Mucosa of gallbladder (tissue), 1 donor: Measurements from ENCODE around the gene DPP4. TPM values are rescaled to one million over a fixed set of nuclear protein-coding genes. Genes with fewer than 3 reads are reported as not detected.
"Not testable (repeated sequence)": the region's sequence is repeated elsewhere in the genome, so short reads cannot be mapped to it uniquely, and the experiment has no call there.

ENCODE experiments used
- DNase-seq: peaks from one replicate; pipeline ENCODE4 v3.0.0-alpha.2; 2020; ENCODE audit warnings: low spot score
- total RNA-seq: library from RNA; stranded (reverse); gene quantifications from one replicate; pipeline ENCODE4 v1.2.1, GENCODE V29; 2021
- donor health status: DM: no; HTN: no; CAD: no.

DPP4 gene
- total RNA-seq, 1 donor from 2014 or later: 28.1 TPM

- DNase-seq: no peak
Observed at GRCh38 chr2:162058973-162059668, 14.9 kb downstream of the DPP4 start.

GRCh38 chr2:162057426-162057825 lies 16.6 kb downstream of the DPP4 start:
- DNase-seq: no peak

DNA sequence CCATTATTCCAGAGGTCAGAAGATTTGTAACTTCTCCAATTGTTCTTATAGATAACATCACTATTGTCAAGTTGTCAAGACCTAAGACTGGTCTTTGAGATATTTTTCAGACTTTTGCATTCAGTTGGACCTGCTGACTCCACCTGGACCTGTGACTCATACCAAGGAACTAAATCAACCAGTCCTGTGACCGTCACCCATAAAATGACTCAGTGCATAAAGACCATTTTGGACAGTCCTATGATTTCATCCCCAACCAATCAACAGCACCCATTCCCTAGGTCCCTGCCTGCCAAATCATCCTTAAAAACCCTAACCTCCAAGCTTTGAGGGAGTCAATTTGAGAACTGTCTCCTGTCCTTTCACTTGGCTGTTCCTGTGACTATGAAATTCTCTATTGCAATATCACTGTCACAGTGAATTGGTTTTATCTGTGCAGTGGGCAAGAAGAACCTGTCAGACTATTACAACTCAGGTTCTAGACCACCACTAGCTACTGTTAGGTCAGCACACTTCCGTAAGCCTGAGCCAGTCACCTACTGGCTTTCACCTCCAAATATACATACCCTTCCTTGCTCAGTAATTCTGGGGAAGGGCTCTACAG lies 17.1 kb downstream of the DPP4 start:
- DNase-seq: no peak

- no peak for DNase-seq
Observed at GRCh38 chr2:162053808-162054155, 20.2 kb downstream of the DPP4 start.

DNA sequence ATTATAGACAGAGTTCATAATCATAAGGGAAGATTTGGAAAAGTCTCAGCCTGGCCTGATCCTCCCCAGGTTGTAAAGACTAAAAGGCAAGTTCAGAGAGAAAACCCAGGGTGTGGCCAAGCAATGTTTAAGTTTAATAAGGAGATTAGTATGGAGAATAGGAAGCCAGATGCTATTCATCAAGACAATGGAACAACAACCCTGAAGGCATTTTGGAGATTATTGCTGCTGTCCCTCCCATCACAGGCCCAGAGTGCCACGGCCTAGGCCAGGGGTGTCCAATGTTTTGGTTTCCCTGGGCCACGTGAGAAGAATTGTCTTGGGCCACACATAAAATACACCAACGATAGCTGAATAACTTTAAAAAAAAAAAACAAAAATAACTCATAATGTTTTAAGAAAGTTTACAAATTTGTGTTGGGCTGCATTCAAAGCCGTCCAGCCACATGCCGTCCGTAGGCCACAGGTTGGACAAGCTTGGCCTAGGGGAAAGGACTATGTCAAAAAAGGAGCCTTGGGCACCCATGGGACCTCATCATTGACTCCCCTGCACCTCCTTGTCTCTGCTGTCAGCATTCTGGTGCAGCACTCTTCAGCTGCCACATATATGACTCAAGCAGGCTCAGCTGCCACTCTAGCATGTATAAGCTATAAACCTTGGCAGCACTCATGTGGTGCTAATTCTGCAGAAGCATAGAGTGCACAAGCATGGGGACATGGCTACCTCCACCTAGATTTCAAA lies 20.8 kb downstream of the DPP4 start:
- no peak for DNase-seq

DNA sequence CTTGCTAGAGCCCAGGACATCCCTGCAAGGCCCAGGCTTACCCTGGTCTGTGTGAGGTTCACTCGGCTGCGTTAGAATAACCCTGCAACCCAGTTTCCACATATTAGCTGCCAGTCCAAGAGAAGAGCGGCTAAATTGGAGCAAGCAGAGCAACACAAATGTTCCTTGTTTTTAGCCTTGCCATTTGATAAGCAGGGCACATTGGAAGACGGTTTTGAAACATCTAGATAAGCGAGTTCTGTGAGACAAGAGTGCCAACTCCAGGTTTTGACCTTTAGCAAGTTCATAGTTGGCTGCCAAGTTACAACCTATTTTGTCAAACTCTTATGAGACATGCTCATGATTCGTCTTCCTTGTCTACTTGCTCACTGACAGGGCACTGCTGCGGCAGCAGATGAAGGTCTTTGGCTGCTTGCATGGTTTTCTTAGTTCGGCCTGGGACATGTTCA lies 23.5 kb downstream of the DPP4 start:
- DNase-seq: no peak

- DNase-seq: not testable (repeated sequence)
Observed at GRCh38 chr2:162049089-162049488, 24.9 kb downstream of the DPP4 start.

DNA sequence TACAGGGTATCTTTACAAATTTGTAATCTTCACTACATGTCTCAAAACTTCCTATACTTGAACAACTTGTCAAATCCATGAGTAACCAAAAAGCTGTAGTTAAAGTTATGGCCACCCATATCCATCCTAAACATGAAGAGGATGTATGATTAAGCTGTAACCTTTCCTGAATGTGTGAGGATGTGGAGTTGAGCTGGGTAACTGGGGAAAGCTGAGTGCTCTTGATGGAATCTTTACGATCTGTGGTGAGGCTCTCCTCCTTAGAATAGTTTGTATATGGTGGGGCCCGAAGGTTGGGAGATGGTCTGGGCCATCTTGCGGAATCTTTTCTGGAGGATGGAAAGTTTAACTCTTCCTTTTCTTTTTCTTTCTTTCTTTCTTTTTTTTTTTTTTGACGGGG lies 29.4 kb downstream of the DPP4 start:
- no peak for DNase-seq

DNA sequence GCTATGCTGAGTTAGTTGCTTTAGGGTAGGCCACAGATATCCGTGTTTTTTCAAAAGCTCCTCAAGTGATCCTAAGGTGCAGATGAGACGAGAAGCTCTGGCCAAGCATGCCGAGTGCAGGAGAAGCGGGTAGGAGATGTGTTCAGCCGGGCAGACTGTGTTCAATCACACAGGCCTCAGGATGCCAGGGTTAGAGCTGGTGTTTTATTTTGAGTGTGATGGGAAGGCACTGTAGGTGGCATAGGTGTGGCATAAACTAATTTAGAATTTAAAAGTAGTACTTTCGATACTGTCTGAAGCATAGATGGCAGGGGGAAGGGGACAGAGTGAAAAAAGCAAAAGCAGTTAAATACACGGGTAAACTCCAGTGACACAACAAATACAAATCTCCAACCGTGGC lies 30.9 kb downstream of the DPP4 start:
- DNase-seq: no peak

DNA sequence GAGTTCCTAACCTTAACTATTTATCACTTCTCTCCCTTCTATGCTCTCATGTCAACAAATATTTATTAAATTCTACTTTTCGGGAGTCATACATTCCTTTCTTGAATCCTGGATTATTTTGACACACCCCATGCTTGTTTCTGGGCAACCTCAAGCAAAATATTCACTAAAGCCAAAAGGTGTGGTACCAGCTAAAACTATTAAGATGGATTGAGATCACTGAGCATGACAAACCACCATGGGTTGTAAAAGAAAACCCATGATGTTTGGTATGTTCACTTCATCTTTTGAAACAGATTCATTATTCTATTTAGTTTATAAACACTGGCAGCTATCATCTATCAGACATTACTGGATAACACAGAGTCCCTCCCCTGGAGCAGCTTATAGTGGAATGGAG lies 32.5 kb downstream of the DPP4 start:
- no peak for DNase-seq

DNA sequence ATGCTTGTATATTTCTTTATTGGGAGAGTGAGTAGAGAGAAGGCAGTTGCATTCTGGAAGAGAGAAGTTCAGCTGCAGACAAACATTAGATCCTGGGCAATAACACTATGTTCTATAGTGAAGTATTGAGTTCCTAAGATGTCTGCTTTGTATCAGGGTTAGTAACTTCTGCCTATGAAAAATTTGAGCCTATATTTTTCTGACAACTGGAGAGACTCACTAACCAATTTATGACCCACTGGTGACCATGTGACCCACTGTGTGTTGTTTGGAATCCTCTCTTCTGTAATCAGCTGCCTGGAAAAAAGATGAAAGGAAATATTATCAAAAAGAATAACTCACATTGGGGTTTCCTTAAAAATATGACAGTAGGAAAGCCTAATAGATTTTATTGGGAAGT lies 35.3 kb downstream of the DPP4 start:
- DNase-seq: no peak

DNA sequence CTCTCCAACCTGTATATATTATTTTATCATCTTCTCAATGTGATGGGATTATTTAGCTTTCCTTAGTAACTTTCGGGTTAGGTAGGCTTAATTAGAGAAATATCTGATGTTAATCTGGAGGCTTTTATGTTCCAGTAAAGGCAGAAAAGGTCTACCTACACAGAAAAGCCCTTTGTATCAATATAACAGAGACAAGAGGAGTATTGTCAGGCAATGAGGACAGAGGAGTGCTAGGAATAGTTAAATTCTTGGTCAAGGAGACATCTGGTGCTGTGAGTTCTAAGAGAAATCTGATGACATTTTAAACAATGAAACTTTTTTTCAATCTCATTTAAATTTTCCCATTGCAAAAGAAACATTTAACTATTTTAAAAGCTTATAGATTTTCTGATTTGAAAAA lies 36.1 kb downstream of the DPP4 start:
- no peak for DNase-seq

DNA sequence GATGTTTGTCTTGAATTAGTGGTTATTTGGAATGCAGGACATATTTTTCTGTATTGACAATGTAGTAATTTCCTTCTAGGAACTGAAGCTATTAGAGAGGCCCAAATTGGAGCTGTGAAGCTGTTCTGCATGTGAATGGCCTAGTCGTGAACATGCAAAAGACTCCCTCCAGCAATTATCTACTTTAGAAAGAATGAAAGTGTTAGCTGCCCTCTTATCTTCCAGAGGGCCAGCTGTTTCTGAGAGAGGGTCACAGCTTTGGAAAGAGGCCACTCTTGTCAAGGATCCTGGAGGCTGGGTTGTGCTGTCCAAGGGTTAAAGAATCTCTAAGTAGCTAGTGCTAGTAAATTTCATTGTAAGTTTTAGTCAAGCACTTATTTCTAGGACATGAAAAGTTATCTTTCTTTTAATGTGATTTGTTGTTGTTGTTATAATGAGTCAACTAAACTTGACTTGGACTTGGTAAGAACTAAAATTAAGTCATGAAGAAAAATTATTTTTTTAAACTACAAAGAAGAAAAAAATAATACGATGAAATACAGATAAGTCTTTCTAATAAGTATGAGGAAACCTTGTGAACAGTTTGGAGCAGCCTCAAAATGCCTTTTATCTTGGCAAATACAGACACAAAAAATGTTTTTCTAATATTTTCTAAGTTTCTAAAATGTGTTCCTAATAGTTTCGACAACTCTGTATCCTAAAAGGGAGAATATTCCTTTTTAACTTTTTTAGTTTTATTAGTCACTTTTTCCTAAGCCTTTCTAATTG lies 36.8 kb downstream of the DPP4 start:
- no peak for DNase-seq

- DNase-seq: no peak
Observed at GRCh38 chr2:162035981-162036380, 38.0 kb downstream of the DPP4 start.

DNA sequence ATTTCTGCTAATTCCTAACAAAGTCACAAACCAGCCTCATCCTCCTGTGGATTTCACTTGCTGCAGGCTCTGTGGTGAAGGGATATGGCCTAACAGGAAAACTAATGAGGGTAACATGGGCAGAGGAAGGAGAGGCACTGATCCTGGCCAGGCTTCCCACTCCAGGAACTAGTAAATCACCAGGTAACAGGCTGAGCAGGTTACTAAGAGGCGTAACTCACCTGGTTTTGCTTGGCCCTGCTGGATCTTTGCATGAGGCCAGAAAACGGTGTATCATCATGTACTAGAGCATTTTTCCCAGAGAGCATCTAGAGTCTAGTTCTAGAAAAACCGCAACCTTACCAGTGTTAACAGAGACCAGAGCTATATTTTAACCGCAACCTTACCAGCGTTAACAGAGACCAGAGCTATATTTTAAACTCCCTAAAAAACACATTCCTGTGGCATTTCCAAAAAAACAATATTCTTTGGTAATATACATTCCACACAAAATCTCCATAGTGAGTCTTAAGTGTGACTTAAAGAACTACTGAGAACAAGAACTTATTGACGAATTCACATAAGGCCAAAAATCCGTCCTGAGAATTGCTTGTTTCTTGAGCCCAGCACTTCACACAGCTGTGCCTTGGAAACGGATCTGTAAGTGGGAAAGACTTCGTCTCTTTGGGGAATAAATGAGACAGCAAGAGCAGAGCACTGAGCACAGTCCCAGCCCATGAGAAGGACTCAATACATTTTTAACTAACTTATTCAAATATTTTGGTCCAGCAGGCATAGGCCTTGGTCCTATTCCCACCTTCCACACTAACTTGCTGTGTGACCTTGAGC lies 43.4 kb downstream of the DPP4 start:
- DNase-seq: no peak

DNA sequence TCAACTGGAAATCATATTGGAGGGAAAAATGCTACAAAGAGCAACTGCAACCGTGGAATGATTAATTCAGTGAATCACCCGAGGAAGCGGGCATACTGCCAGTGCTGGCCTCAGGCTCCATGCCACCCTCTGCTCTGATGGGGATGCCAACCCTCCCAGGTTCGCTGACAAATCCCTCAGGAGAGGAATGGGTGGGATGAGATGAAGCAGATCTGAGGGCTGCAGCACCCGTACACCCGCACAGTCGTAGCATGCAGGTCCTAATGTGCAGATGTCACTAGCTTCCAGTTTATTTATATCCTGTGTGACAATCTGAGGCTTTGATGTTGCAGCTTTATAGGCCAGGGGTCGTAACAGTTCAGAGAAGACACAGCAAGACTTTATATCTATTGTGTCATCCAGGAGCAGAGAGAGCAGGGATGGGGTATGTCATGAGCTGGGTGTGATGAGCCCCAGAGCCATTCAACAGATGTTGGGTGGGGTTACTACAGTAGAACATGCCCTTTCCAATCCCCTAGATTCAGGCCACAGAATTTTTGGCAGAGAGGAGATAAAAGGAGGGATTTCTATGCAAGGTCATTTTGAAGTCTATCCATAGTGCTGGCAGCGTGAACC lies 44.6 kb downstream of the DPP4 start:
- DNase-seq: peak; percentile 27

DNA sequence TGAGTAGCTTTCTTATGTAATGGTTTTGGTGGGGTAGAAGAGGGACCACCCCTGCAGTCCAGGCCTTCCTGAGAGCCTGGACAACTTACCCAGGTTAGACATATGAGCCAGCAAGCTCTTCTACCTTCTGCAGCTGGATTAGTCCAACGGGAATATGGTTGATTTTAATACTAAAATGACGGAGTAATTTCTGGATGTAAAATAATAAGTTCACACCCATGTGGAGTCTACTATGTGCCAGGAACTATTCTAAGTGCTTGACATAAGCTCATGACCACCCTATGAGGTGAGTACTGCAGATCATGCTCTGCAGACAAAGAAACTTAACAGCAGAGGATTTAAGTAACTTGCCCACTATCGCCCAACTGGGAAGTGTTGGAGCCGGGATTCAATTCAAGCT lies 45.5 kb downstream of the DPP4 start:
- DNase-seq: no peak

- no peak for DNase-seq
Observed at GRCh38 chr2:162025121-162025911, 48.7 kb downstream of the DPP4 start.

- peak; percentile 23 for DNase-seq
Observed at GRCh38 chr2:162022290-162022945, 51.6 kb downstream of the DPP4 start.
